NCI-H2081 treated with DMSO at 0.1 percent for 48 hours (cell line): ENCODE measurements around the gene CCDC47.

Source experiments
- DNase-seq: peaks from one replicate; lab custom pipeline; 2025; lab: John Stamatoyannopoulos, UW

The CCDC47 gene

DNA sequence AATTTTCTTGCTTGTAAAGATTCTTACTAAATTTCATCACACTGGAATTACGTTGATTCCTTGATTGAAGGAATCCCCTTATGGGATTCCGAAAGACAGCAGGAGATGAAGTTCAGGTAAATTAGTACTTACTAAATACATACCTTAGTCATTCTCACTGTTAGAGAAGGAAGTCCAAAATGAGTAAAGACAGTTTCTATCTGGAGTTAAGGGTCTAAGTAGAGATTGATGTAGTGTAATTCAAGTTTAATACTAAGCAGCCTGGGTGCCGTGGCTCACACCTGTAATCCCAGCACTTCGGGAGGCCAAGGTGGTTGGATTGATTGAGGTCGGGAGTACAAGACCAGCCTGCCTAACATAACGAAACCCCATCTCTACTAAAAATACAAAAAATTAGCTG is 10.1 kb upstream of the CCDC47 start:
- no peak for DNase-seq

DNA sequence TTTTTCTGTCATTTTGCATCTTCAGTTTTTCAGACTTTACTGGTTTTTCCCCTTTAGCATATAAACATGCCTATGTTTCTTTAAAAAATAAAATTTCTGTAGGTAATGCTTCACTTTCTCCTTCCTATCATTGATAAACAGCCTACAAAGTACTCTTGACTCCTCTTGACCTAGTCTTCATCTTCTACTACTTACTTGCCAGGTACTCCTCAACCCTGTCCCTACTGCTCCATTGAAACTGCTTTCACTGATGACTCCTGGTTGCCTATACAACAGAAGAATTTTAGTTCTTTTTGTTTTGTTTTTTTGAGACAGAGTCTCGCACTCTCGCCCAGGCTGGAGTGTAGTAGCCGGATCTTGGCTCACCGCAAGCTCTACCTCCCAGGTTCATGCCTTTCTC is 7.5 kb upstream of the CCDC47 start:
- DNase-seq = no peak

DNA sequence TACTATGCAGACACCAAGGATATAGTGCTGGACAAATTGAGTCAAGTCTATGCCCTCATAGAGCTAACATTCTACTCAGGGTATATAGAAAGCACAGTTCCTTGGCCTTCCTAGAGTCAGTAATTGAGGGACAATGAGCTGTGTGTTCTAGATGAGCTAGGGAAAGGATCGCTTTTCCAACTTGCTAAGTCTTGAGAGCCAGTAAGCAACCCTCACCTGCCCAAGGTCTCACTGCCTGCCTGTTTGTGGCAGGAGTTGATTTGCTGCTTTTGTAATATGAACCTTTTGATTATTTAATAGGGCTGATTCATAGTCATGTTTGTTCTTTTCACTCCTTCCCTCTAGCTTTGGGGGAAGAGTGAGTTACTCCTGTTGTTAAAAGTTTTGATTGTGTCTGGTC is 7.1 kb upstream of the CCDC47 start:
- DNase-seq = no peak

- no peak for DNase-seq
Measured at GRCh38 chr17:63775420-63775819, 2.0 kb upstream of the CCDC47 start.

- DNase-seq = no peak
Measured at GRCh38 chr17:63774969-63775265, 1.5 kb upstream of the CCDC47 start.

- no peak for DNase-seq
Measured at GRCh38 chr17:63774141-63774968, 958 bp upstream of the CCDC47 start, which contains the start of gene DDX42. DDX42 (plus strand) TSS chr17:63774170; CDS start chr17:63787050, 12,880 bp downstream.

DNA sequence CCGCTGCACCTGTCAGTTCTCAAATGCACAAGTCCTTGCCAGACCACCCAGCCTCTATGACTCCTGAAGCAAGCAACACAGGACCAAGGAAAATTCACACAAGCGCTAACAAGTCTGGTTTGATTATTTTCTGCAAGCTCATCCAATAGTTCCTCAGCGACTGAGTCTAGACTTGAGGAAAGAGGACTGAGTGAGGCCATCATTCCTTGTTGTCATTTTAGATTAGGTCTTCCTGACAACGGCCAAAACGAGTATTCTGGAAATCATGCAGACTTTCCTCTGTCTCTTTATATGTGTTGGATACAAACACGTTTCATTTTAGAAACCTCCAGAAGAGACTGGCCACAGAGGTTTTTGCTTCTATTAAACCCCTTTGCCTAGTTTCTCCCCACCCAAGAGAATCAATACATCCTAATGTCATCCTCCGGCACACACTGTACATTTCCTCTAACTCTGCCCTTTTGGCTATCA is 561 bp downstream of the CCDC47 start:
- no peak for DNase-seq

GRCh38 chr17:63768433-63768832 is 5.0 kb downstream of the CCDC47 start:
- DNase-seq = no peak

DNA sequence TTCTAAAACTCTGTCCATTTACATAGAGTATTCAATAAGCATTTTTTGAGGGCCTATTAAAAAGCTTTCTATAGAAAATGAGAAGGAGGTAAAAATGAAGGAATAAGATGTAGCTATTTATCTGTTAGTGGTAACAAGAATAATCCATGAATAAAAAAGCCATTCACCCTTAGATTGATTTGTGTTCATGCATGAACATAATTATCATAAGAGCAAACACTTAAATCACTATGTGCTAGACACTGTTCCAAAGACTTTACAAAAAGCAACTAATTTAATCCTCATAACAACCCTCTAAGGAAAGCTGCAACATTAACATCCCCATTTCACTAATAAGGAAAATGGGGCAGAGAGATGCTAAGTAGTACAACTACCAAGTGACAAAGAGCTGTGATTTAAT is 6.6 kb downstream of the CCDC47 start:
- no peak for DNase-seq

GRCh38 chr17:63764716-63765115 is 8.7 kb downstream of the CCDC47 start:
- DNase-seq = no peak

DNA sequence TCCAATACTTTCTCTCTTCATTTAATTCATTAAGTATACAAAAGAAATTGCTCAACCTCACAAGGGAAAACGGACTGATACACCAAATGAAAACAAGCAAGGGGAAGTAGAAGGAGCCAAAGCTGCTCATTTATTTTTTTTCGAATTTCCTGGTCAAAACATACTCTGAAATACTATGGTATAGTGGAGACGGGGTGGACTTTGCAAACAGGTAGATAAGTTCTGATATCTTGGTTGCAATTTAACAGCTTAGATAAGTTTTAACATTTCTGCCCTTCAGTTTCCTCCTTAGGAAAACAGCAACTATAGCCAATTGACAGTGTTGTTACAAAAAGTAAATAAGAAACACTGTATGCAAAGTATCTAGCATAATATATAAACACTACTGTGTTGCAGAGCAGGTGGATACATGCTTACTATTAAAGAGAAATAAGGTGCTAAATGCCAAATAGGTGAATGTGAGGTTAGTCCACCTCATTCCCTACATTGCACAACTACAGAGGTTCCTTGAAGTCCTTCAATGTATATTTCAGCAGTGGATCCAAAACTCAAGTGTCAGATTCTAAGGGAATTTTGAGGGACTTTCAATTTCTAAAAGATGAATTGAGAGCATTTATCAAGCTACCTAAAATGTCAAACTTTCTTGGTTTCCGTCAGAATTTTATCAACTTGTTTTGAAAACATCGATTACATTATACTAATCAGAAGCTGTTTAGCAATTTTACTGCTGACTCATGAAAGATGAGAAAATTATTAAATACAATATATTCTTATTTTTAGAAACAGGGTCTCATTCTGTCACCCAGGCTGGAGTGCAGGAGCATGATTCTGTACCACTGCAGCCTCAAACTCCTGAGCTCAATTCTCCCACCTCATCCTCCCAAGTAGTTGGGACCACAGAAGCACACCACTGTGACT is 11.0 kb downstream of the CCDC47 start:
- DNase-seq = no peak

DNA sequence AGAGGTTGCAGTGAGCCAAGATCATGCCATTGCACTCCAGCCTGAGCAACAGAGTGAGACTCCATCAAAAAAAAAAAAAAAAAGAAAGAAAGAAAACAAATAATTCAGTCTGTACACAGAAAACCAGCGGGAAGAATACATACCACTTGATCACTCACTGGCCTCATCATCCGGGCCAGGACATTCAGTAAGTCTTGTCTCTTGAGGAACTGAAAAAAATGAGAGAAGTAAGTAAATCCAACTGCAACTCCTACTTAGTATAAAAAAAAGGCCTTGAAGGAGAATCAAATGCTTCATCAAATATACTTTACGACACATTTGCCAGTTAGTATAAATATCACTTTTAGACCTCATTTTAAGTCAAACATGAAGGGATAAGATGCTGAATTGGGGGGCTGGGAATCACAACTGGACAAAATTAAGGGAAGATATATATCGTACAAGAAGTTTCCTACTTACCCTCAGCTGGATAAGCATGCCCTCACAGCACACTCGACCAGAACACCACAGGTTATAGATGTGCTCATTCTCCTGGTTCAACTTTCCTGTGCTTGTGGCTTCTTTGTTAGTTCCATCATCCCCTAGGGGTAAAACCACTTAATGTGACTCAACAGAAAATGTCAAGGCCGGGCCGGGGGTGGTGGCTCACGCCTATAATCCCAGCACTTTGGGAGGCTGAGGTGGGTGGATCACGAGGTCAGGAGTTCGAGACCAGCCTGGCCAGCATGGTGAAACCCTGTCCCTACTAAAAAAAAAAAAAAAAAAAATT is 12.4 kb downstream of the CCDC47 start:
- DNase-seq = no peak

- DNase-seq = no peak
Measured at GRCh38 chr17:63758428-63758827, 15.0 kb downstream of the CCDC47 start.

DNA sequence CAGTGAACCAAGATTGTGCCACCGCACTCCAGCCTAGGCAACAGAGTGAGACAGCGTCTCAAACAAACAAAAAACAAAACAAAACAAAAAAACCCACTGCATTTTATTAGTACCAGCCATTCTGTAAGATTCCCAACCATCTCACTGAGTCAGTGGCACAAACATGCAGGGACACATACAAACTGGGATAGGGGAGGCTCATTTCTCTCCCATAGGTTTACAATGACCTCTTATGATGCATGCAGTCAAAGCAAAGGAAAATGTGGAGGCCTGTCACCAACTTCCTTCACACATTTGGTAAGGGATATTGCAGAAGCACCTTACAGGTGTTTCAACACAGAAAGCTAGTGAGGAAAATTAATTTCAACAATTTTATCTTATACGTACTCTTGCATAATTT is 19.4 kb downstream of the CCDC47 start:
- no peak for DNase-seq

GRCh38 chr17:63753215-63753614 is 20.2 kb downstream of the CCDC47 start:
- no peak for DNase-seq

GRCh38 chr17:63752707-63753106 is 20.7 kb downstream of the CCDC47 start:
- no peak for DNase-seq

GRCh38 chr17:63751806-63752205 is 21.6 kb downstream of the CCDC47 start:
- no peak for DNase-seq

DNA sequence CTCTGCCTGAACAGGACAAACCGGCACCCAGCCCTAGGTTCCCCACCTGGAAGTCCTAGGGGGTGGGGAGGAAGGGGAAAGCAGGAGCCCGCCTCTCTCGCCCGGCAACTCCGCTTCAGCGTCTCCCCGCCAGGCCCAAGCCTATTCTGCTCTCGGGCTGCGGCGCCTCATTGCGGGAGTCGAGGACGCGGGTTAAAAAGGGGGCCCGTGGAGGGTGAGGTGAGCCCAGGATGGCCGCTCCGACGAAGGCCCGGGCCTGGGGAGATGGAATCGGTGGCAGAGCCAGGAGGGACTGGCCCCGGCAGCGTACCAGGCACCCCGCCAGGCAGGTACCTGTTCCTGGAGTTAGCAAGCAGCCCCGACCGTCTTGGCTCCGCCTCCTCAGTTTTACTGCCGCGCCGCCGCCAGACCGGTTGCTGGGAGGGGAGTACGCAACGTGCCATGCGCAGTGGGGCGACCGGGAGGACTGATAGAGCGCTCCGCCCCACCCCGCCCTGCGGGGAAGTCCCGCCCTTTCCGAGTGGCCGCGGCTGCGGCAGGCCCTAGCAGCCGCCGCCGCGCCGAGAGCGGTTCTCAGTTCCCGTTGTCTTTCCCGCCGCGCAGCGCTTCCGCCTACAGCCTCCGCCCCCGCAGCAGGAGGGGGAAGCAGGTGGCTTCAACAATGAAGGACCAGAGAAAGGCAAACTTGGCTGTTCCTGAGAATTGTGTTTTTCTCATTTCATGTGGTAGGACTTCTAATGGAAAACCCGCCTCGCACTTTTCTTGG is 31.8 kb downstream of the CCDC47 start, which contains the start of gene STRADA:
Gene STRADA, minus strand, starts transcription at position 392 of the 766 bp plus-strand sequence. CDS start 13,430 bp downstream, outside the sequence.
- DNase-seq = peak; percentile 99

GRCh38 chr17:63741143-63741407 is 32.3 kb downstream of the CCDC47 start:
- no peak for DNase-seq

DNA sequence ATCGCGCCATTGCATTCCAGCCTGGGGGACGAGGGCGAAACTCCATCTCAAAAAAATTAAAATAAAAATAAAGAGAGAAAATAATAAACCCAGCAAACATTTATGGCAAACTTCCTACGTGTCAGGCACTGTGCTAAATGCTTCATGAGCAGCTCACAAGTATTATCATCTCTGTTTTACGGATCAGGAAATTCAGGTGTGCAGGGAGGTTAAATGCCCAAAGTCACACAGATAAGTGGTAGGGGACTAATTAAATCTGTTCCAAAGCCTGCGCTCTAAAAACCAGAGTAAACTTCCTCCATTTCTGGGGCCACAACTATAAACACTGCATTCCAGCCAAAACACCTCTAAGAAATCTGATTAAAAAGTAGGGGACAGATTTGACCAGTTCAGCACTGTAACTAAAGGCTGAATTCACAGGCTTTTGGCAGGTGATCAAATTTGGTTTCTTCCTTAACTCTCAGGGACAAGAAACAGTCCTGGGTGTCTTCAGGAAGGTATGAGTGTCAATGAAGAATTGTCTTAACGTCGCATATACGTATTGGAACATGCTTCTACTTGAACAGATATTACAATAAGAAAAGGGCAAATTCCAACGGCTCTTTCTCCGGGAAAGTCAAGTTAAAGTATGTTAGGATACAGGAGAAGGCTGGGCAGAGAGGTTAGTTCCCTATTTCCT is 32.8 kb downstream of the CCDC47 start:
- no peak for DNase-seq

- DNase-seq = no peak
Measured at GRCh38 chr17:63735691-63736090, 37.7 kb downstream of the CCDC47 start.
